ENCODE data around the gene VPS39.

Gene VPS39

GRCh38 chr15:42121682-42122081 is 86.4 kb downstream of the VPS39 start:
- H3K27ac ChIP-seq (ENCODE audit: low read depth, low read length): no peak overlapping the region
- H3K36me3 ChIP-seq (ENCODE audit: control insufficient read depth, insufficient read depth, low read length): no peaks in the 10 kb centered on the region
- no peaks in the 10 kb centered on the region for H3K9me3 ChIP-seq (ENCODE audit: control insufficient read depth, insufficient read depth, low read length)
- peaks cover 15% of the 10 kb centered on the region for H3K4me1 ChIP-seq (ENCODE audit: control insufficient read depth, insufficient read depth, low read length)
- H3K27me3 ChIP-seq (ENCODE audit: control insufficient read depth, insufficient read depth, low read length): no peaks in the 10 kb centered on the region; the same call in 1 of the 2 replicates
- H3K4me3 ChIP-seq (ENCODE audit: low read depth, low read length): no peak overlapping the region
- no peak overlapping the region for H3K9ac ChIP-seq (ENCODE audit: low read depth, low read length)

GRCh38 chr15:42121021-42121420 is 87.1 kb downstream of the VPS39 start:
- Histone ChIP-seq H3K9ac (ENCODE audit: low read depth, low read length) (no peak overlapping the region), H3K9me3 (ENCODE audit: control insufficient read depth, insufficient read depth, low read length) (no peaks in the 10 kb centered on the region), H3K4me3 (ENCODE audit: low read depth, low read length) (no peak overlapping the region), H3K36me3 (ENCODE audit: control insufficient read depth, insufficient read depth, low read length) (no peaks in the 10 kb centered on the region), H3K4me1 (ENCODE audit: control insufficient read depth, insufficient read depth, low read length) (peaks cover 15% of the 10 kb centered on the region), H3K27ac (ENCODE audit: low read depth, low read length) (no peak overlapping the region), H3K27me3 (ENCODE audit: control insufficient read depth, insufficient read depth, low read length) (no peaks in the 10 kb centered on the region; the same call in 1 of the 2 replicates)

GRCh38 chr15:42120285-42120684 is 87.8 kb downstream of the VPS39 start:
- Histone ChIP-seq H3K4me3 (ENCODE audit: low read depth, low read length) (no peak overlapping the region), H3K4me1 (ENCODE audit: control insufficient read depth, insufficient read depth, low read length) (peaks cover 15% of the 10 kb centered on the region), H3K36me3 (ENCODE audit: control insufficient read depth, insufficient read depth, low read length) (no peaks in the 10 kb centered on the region), H3K27ac (ENCODE audit: low read depth, low read length) (no peak overlapping the region), H3K9me3 (ENCODE audit: control insufficient read depth, insufficient read depth, low read length) (no peaks in the 10 kb centered on the region), H3K27me3 (ENCODE audit: control insufficient read depth, insufficient read depth, low read length) (no peaks in the 10 kb centered on the region; the same call in 1 of the 2 replicates), H3K9ac (ENCODE audit: low read depth, low read length) (no peak overlapping the region)

- no peak overlapping the region for H3K27ac ChIP-seq (ENCODE audit: low read depth, low read length)
- H3K4me1 ChIP-seq (ENCODE audit: control insufficient read depth, insufficient read depth, low read length): peaks cover 15% of the 10 kb centered on the region
- no peak overlapping the region for H3K9ac ChIP-seq (ENCODE audit: low read depth, low read length)
- H3K36me3 ChIP-seq (ENCODE audit: control insufficient read depth, insufficient read depth, low read length): no peaks in the 10 kb centered on the region
- H3K27me3 ChIP-seq (ENCODE audit: control insufficient read depth, insufficient read depth, low read length): no peaks in the 10 kb centered on the region; the same call in 1 of the 2 replicates
- no peaks in the 10 kb centered on the region for H3K9me3 ChIP-seq (ENCODE audit: control insufficient read depth, insufficient read depth, low read length)
- H3K4me3 ChIP-seq (ENCODE audit: low read depth, low read length): no peak overlapping the region
Measured at GRCh38 chr15:42119446-42119760, 88.7 kb downstream of the VPS39 start.

- H3K9ac ChIP-seq (ENCODE audit: low read depth, low read length): no peak overlapping the region
Measured at GRCh38 chr15:42118650-42119445, 89.3 kb downstream of the VPS39 start.

GRCh38 chr15:42111924-42112323 is 96.2 kb downstream of the VPS39 start:
- Histone ChIP-seq H3K9me3 (ENCODE audit: control insufficient read depth, insufficient read depth, low read length) (no peaks in the 10 kb centered on the region), H3K27me3 (ENCODE audit: control insufficient read depth, insufficient read depth, low read length) (no peaks in the 10 kb centered on the region), H3K4me1 (ENCODE audit: control insufficient read depth, insufficient read depth, low read length) (no peaks in the 10 kb centered on the region), H3K9ac (ENCODE audit: low read depth, low read length) (no peak overlapping the region), H3K36me3 (ENCODE audit: control insufficient read depth, insufficient read depth, low read length) (no peaks in the 10 kb centered on the region), H3K4me3 (ENCODE audit: low read depth, low read length) (no peak overlapping the region), H3K27ac (ENCODE audit: low read depth, low read length) (no peak overlapping the region)

More at GRCh38 chr15:42118650-42119445, 89.3 kb downstream of the VPS39 start:
- Histone ChIP-seq H3K4me3 (ENCODE audit: low read depth, low read length) (peak overlapping the region; percentile 17; the same call in 1 of the 2 replicates), H3K36me3 (ENCODE audit: control insufficient read depth, insufficient read depth, low read length) (no peaks in the 10 kb centered on the region), H3K4me1 (ENCODE audit: control insufficient read depth, insufficient read depth, low read length) (peaks cover 15% of the 10 kb centered on the region), H3K9me3 (ENCODE audit: control insufficient read depth, insufficient read depth, low read length) (no peaks in the 10 kb centered on the region), H3K27me3 (ENCODE audit: control insufficient read depth, insufficient read depth, low read length) (no peaks in the 10 kb centered on the region; the same call in 1 of the 2 replicates), H3K27ac (ENCODE audit: low read depth, low read length) (no peak overlapping the region)

GRCh38 chr15:42110367-42110766 is 97.7 kb downstream of the VPS39 start:
- Histone ChIP-seq H3K27me3 (ENCODE audit: control insufficient read depth, insufficient read depth, low read length) (no peaks in the 10 kb centered on the region), H3K4me1 (ENCODE audit: control insufficient read depth, insufficient read depth, low read length) (no peaks in the 10 kb centered on the region), H3K27ac (ENCODE audit: low read depth, low read length) (no peak overlapping the region), H3K9ac (ENCODE audit: low read depth, low read length) (no peak overlapping the region), H3K36me3 (ENCODE audit: control insufficient read depth, insufficient read depth, low read length) (no peaks in the 10 kb centered on the region), H3K9me3 (ENCODE audit: control insufficient read depth, insufficient read depth, low read length) (no peaks in the 10 kb centered on the region), H3K4me3 (ENCODE audit: low read depth, low read length) (no peak overlapping the region)

- Histone ChIP-seq H3K9ac (ENCODE audit: low read depth, low read length) (no peak overlapping the region), H3K4me3 (ENCODE audit: low read depth, low read length) (no peak overlapping the region), H3K36me3 (ENCODE audit: control insufficient read depth, insufficient read depth, low read length) (no peaks in the 10 kb centered on the region), H3K4me1 (ENCODE audit: control insufficient read depth, insufficient read depth, low read length) (no peaks in the 10 kb centered on the region), H3K27me3 (ENCODE audit: control insufficient read depth, insufficient read depth, low read length) (no peaks in the 10 kb centered on the region), H3K9me3 (ENCODE audit: control insufficient read depth, insufficient read depth, low read length) (no peaks in the 10 kb centered on the region), H3K27ac (ENCODE audit: low read depth, low read length) (no peak overlapping the region)
Measured at GRCh38 chr15:42108806-42109205, 99.3 kb downstream of the VPS39 start.
